GM12891 (cell line): ENCODE data around the gene YWHAH.
A peak's percentile ranks its signal among the peaks of the same experiment; 100 is the strongest.

Experiments
- DNase-seq: peaks from one replicate; pipeline ENCODE4 v3.0.0; 2011; ENCODE audit warnings: low spot score; ENCODE audit not compliant: insufficient read length
- FAIRE-seq: peaks from 2 replicates; lab custom pipeline; 2011; peaks lifted over from hg19 to GRCh38; lab: Jason Lieb, UNC
- PAX5 ChIP-seq: IDR thresholded peaks from 2 replicates; pipeline ENCODE4 v1.6.1; 2011; ENCODE audit warnings: low read length, moderate library complexity, mild to moderate bottlenecking; ENCODE audit not compliant: insufficient read depth, severe bottlenecking
- POLR2A ChIP-seq: IDR thresholded peaks from 2 replicates; pipeline ENCODE4 v1.6.1; 2011; ENCODE audit warnings: low read depth, low read length, control low read depth
- POLR2AphosphoS5 ChIP-seq: IDR thresholded peaks from 2 replicates; pipeline ENCODE4 v1.6.1; 2011; ENCODE audit warnings: low read depth, low read length, control low read depth
- POU2F2 ChIP-seq: IDR thresholded peaks from 2 replicates; pipeline ENCODE4 v1.6.1; 2011; ENCODE audit warnings: low read depth, mild to moderate bottlenecking, control low read depth, low read length, moderate library complexity
- SPI1 ChIP-seq: IDR thresholded peaks from 2 replicates; pipeline ENCODE4 v1.6.1; 2011; ENCODE audit warnings: low read depth, low read length, control low read depth
- TAF1 ChIP-seq: IDR thresholded peaks from 2 replicates; pipeline ENCODE4 v1.6.1; 2011; ENCODE audit warnings: low read depth, low read length, control low read depth

YWHAH gene

DNA sequence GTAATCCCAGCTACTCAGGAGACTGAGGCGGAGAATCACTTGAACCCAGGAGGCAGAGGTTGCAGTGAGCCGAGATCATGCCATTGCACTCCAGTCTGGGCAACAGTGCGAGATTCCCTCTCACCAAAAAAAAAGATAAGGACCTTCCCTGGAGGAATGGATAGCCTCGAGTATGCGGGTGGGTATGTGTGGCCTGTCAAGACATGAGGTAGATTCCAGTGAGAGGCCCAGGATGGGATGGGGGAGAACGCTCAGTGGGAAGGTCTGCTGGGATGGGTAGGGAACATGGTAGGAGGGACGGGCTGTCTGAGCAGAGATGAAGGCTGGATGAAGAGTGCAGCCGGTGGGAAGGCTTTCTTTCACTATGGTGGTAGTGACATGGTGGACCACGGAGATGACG lies 39.0 kb upstream of the YWHAH start:
- no peak for FAIRE-seq
- no peak for TF ChIP-seq POLR2A
- no peak for TF ChIP-seq PAX5
- TF ChIP-seq TAF1, result no peak
- no peak for TF ChIP-seq POLR2AphosphoS5
- no peak for TF ChIP-seq SPI1
- no peak for TF ChIP-seq POU2F2
- DNase-seq, result no peak

DNA sequence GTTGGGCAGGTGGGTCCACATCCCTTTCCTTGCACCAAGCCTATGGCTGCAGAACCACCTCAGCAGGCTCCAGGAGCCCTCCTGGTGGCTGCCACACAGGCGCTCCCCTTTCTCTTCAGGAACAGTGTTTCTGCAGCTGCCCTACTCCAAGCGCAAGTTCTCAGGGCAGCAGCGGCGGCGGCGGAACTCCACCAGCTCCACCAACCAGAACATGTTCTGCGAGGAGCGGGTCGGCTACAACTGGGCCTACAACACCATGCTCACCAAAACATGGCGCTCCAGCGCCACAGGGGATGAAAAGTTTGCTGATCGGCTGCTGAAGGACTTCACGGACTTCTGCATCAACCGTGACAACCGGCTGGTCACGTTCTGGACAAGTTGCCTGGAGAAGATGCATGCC lies 38.2 kb upstream of the YWHAH start:
- FAIRE-seq (no peak), DNase-seq (no peak)
- TF ChIP-seq SPI1 (no peak), POU2F2 (no peak), POLR2AphosphoS5 (no peak), POLR2A (no peak), PAX5 (no peak), TAF1 (no peak)

DNA sequence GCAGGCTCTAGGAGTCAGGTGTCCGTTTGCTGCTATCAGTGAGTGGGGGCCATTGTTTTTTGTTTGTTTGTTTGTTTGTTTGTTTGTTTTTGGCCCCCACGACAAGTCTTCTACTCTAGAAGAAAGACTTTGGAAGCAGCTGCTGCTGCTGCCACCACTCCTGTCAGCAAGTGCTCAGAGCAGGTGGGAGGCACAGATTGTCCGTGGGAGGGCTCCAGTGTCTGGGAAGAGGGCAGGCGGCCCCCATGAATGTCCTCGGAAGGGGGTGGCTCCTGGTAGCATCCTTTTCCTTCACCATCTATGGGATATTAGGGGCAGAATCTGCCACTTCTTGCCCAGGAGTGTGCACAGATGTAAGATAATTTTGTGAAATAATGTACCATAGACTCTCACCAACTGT lies 37.8 kb upstream of the YWHAH start:
- TF ChIP-seq SPI1, result no peak
- no peak for TF ChIP-seq PAX5
- no peak for TF ChIP-seq POU2F2
- TF ChIP-seq TAF1, result no peak
- no peak for TF ChIP-seq POLR2A
- no peak for TF ChIP-seq POLR2AphosphoS5
- no peak for FAIRE-seq
- no peak for DNase-seq

DNA sequence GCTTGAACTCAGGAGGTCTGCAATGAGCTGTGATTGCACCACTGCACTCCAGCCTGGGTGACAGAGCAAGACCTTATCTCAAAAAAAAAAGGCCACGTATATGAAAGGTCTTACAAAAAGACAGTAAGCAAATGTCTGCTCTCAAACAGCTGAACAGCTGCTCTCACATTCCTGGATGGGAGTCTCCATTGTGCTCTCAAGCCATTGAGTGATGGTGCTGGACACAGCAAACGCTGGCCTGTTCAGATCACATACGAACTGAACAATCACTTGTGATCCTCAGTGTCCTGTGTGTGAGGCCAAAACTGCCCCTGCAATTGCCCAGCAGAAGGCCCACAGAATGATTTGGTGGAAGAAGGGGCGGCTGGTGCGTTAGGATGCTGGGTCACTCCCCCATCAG lies 34.4 kb upstream of the YWHAH start:
- no peak for FAIRE-seq
- no peak for TF ChIP-seq POLR2AphosphoS5
- DNase-seq, result no peak

DNA sequence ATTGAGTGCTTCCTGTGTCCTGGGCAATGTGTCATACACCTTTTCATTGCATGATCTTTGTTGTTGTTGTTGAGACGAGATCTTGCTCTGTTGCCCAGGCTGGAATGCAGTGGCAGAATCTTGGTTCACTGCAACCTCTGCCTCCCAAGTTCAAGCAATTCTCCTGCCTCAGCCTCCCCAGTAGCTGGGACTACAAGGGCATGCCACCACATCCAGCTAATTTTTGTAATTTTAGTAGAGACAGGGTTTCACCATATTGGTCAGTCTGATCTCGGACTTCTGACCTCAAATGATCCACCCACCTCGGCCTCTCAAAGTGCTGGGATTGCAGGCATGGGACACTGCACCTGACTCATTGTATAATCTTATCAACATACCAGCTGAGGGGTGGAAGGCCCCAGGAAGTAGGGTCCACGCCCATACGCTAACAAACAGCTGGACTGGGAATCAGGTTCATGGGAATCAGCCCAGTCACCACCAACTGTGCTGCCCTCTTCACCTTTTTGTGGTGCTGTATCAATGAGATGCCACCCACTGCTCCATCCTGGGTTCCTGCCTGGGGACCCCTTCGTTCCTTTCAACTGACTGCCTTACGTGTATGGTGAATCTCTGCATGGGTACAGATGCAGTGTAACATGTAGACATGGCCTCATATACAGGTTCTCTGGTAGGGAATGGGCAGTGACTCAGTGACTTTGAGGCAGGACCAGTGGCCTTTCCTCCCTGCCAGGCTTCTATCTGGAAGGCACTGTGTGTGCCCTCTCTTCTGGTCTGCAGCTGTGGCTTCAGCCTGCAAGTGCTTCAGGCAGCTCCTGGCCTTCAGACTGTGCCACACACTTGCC lies 32.5 kb upstream of the YWHAH start:
- no peak for TF ChIP-seq POLR2A
- TF ChIP-seq SPI1, result no peak
- TF ChIP-seq POU2F2, result no peak
- TF ChIP-seq TAF1, result no peak
- no peak for TF ChIP-seq PAX5
- no peak for TF ChIP-seq POLR2AphosphoS5
- DNase-seq, result no peak
- no peak for FAIRE-seq

DNA sequence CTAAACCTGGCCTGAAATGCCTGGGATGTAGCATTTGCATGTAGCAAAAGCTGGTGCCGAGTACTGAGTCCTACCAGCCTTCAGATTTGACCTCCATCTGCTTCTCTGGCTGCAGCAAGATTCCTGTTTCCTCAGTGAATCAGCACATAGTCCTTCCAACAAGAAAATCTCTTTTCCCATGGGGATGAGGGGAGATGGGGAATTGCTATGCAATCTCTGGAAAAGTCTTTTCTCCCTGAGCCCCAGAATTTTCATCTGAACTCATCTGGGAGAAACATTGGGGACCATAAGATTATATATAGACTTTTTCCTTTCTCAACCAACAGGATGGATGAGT lies 32.0 kb upstream of the YWHAH start:
- FAIRE-seq (no peak), DNase-seq (no peak)
- no peak for TF ChIP-seq POU2F2
- no peak for TF ChIP-seq POLR2AphosphoS5
- TF ChIP-seq TAF1, result no peak
- TF ChIP-seq SPI1, result no peak
- TF ChIP-seq PAX5, result no peak
- no peak for TF ChIP-seq POLR2A

DNA sequence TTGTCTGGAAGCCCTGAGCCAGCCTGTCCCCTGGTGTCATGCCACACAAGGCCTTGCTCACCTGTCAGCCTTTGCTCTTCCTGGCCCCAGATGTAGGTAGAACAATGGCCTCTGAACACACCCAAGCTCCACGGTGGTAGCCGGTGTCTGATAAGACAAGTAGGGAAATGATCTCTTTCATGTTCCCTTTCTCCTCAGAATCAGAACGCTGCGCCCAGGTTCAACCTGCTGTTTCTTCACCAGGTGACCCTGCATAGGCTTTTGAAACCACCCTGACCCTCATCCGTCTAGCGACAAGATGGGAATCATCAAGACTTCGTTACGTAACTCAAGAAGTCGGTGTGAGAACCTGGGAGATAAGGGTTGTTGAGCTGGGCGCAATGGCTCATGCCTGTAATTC lies 28.7 kb upstream of the YWHAH start:
- no peak for TF ChIP-seq POU2F2
- TF ChIP-seq PAX5, result no peak
- TF ChIP-seq TAF1, result no peak
- no peak for TF ChIP-seq SPI1
- no peak for TF ChIP-seq POLR2AphosphoS5
- no peak for TF ChIP-seq POLR2A
- FAIRE-seq, result no peak

DNA sequence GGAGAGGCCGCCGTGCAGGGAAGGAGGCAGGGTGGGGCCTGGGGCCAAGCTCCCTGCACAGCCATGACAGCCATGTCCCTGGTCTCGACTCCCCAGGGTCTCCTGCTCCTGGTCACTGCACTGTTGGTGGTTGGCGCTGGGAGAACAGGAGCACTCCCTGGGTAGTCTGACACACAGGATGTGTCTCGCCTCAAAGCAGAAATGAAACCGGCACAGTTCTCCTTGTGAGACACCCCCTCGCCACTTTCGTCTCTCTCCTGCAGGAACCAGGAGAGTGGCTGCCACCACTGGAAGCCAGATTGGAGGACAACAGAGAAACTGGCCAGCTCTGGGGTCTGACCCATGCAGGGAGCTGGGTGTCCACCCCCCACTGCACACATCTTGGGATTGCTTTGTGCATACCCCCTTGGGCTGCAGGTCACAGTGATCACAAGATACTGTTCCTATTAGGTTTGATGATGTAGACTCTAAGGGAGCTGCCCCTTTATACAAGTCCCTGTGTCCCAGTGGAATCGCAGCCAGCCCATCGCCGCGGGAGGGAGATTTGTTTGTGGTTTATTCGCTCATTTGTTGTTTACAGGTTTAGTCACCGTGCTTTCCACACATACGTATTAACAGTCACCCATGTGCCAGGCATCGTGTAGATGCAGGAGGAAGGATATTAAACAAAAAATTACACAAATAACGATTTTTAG lies 27.0 kb upstream of the YWHAH start:
- peak; percentile 40 for DNase-seq
- peak; percentile 90 for FAIRE-seq
- peak; percentile 96 for TF ChIP-seq SPI1
- TF ChIP-seq POLR2AphosphoS5, result no peak
- no peak for TF ChIP-seq TAF1

More for the DNA sequence above, 28.7 kb upstream of the YWHAH start:
- DNase-seq, result no peak

DNA sequence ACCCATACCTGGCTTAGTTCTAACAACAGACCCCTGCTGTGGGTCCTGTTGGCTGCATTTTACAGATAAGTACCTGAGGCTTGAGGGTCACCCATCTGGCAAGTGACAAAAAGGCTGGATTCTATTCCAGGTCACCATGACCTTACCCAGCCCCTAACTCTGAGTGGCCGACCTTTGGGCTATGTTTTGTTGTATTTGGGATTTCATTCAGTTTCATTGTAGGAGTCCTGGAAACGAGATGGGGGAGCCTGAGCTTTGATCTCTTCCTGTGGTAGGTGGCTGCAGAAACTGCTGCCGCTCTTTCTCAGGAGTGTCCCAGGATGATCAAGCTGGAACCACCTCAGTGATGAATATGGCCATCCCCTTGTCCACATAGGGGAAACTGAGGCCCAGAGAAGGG lies 24.6 kb upstream of the YWHAH start:
- no peak for TF ChIP-seq POU2F2
- no peak for TF ChIP-seq SPI1
- no peak for TF ChIP-seq POLR2AphosphoS5
- FAIRE-seq (no peak), DNase-seq (no peak)

DNA sequence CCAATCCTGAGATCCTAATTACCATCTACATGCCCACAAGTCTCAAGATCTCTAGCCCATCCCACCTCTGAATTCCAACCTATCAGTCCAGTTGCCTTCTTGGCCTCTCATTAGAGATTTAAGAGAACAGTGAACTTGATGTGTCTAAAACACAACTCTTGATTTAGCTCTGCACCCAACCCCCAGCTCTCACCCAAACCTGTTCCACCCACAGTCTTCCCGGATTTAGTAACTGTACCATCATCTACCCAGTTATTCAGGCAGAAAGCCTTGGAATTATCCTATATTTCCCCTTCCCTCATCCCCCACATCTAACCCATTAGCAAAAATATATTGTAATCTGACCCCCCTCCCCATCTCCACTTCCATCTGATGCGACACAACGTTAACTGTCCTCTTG lies 24.0 kb upstream of the YWHAH start:
- DNase-seq, result no peak
- TF ChIP-seq POU2F2 (no peak), POLR2A (no peak), POLR2AphosphoS5 (no peak), SPI1 (no peak), PAX5 (no peak)
- no peak for FAIRE-seq
